Brain microvascular endothelial cell (primary cell): ENCODE measurements around the gene KCNS1.
A peak's percentile ranks its signal among the peaks of the same experiment; 100 is the strongest.

Experiments used
- DNase-seq: peaks from one replicate; pipeline ENCODE4 v3.0.0-alpha.2; 2020
- H3K27ac ChIP-seq: fragments of 250-450 bp; sonication (Bioruptor Pico); 2 replicates; pipeline ENCODE4 v1.5.1; 2020; ENCODE audit warnings: mild to moderate bottlenecking, moderate library complexity
- H3K27me3 ChIP-seq: fragments of 250-450 bp; sonication (Bioruptor Pico); replicated peaks from 2 replicates; pipeline ENCODE4 v1.5.1; 2020; ENCODE audit warnings: mild to moderate bottlenecking
- H3K36me3 ChIP-seq: fragments of 250-450 bp; sonication (Bioruptor Pico); replicated peaks from 2 replicates; pipeline ENCODE4 v1.5.1; 2020; ENCODE audit warnings: mild to moderate bottlenecking
- H3K4me3 ChIP-seq: 2 replicates; pipeline ENCODE4 v1.5.1; 2011; ENCODE audit warnings: low read depth, mild to moderate bottlenecking, control low read depth, low read length, moderate library complexity
- in situ Hi-C: cut with HindIII; loops from 2 replicates; pipeline ENCODE4 v1.10.0; 2017; ENCODE audit warnings: low sequenced_read_pairs, low pct_ligation_motif_present
- TF ChIP-seq, protein P1 (sequence below): IDR thresholded peaks from 2 replicates; pipeline ENCODE4 v1.5.1; 2011; ENCODE audit warnings: low read depth, mild to moderate bottlenecking, moderate library complexity, low read length, control low read depth, inconsistent platforms; ENCODE audit errors: missing control alignments

KCNS1 gene

DNA sequence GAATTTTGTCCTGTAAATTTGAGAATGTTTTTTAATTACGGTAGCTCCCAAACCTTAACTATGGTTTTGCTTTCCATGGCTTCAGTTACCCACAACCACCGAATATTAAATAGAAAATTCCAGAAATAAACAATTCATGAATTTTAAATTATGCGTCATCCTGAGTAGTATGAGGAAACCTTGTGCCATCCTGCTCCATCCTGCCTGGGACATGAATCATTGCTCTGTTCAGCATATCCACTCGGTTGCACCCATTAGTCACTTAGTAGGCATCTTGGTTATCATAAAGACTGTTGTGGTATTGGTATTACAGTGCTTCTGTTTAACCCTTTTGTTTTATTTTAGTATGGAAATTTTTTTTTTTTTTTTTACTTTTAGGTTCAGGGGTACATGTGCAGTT is 39.7 kb downstream of the KCNS1 start:
- H3K36me3 ChIP-seq: no peaks in the 10 kb centered on the region
- no peaks in the 10 kb centered on the region for H3K27me3 ChIP-seq
- no peak overlapping the region for H3K4me3 ChIP-seq
- peak; percentile 93 for DNase-seq
- TF ChIP-seq, protein P1, sequence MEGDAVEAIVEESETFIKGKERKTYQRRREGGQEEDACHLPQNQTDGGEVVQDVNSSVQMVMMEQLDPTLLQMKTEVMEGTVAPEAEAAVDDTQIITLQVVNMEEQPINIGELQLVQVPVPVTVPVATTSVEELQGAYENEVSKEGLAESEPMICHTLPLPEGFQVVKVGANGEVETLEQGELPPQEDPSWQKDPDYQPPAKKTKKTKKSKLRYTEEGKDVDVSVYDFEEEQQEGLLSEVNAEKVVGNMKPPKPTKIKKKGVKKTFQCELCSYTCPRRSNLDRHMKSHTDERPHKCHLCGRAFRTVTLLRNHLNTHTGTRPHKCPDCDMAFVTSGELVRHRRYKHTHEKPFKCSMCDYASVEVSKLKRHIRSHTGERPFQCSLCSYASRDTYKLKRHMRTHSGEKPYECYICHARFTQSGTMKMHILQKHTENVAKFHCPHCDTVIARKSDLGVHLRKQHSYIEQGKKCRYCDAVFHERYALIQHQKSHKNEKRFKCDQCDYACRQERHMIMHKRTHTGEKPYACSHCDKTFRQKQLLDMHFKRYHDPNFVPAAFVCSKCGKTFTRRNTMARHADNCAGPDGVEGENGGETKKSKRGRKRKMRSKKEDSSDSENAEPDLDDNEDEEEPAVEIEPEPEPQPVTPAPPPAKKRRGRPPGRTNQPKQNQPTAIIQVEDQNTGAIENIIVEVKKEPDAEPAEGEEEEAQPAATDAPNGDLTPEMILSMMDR: no peak
- in situ Hi-C loops: no loop called here
- peak overlapping the region; percentile 38 for H3K27ac ChIP-seq

GRCh38 chr20:45060294-45060693 is 40.6 kb downstream of the KCNS1 start:
- in situ Hi-C loops: no loop called here
- TF ChIP-seq, protein P1: no peak
- Histone ChIP-seq H3K27me3 (no peaks in the 10 kb centered on the region), H3K36me3 (no peaks in the 10 kb centered on the region), H3K27ac (peak overlapping the region; percentile 57), H3K4me3 (no peak overlapping the region)
- no peak for DNase-seq

- H3K4me3 ChIP-seq: no peak overlapping the region
- no peaks in the 10 kb centered on the region for H3K27me3 ChIP-seq
- H3K36me3 ChIP-seq: no peaks in the 10 kb centered on the region
- DNase-seq: peak; percentile 65
- peak overlapping the region; percentile 57 for H3K27ac ChIP-seq
- in situ Hi-C loops: no loop called here
- TF ChIP-seq, protein P1: no peak
These were observed 41.8 kb downstream of the KCNS1 start for GRCh38 chr20:45059022-45059728.

- Histone ChIP-seq H3K27ac (no peak overlapping the region), H3K36me3 (no peaks in the 10 kb centered on the region), H3K4me3 (no peak overlapping the region), H3K27me3 (no peaks in the 10 kb centered on the region)
- in situ Hi-C loops: no loop called here
- DNase-seq: no peak
- TF ChIP-seq, protein P1: no peak
These were observed 42.6 kb downstream of the KCNS1 start for GRCh38 chr20:45058168-45058850.

- Histone ChIP-seq H3K36me3 (no peaks in the 10 kb centered on the region), H3K27ac (no peak overlapping the region)
These were observed 44.3 kb downstream of the KCNS1 start for GRCh38 chr20:45056473-45057173.

More at GRCh38 chr20:45056473-45057173, 44.3 kb downstream of the KCNS1 start:
- DNase-seq: no peak
- in situ Hi-C loops: no loop called here
- H3K4me3 ChIP-seq: no peak overlapping the region
- TF ChIP-seq, protein P1: no peak
- no peaks in the 10 kb centered on the region for H3K27me3 ChIP-seq
